PFSK-1 (cell line): ENCODE results near the gene NOP58.

Source experiments
- FOXP2 ChIP-seq: optimal IDR thresholded peaks from 2 replicates; pipeline ENCODE3; 2011; ENCODE audit warnings: borderline replicate concordance, control low read depth, inconsistent platforms; ENCODE audit not compliant: insufficient read depth; ENCODE audit errors: extremely low read length, extremely low read depth
- POLR2AphosphoS5 ChIP-seq: IDR thresholded peaks from 2 replicates; pipeline ENCODE4 v1.6.1; 2012; ENCODE audit warnings: low read depth, mild to moderate bottlenecking, control low read depth, low read length, moderate library complexity
- REST ChIP-seq, 2 experiments: IDR thresholded peaks; 2 replicates each; pipeline versions ENCODE4 v1.6.1 to v1.8.0; 2011 to 2012; ENCODE audit warnings: low read depth in 2 of 2, low read length in 2 of 2, control low read depth in 1 of 2, inconsistent platforms in 1 of 2, mild to moderate bottlenecking in 1 of 2, moderate library complexity in 1 of 2; ENCODE audit not compliant: insufficient read depth in 1 of 2
- SIN3A ChIP-seq: IDR thresholded peaks from 2 replicates; pipeline ENCODE4 v1.6.1; 2012; ENCODE audit warnings: mild to moderate bottlenecking, low read length, moderate library complexity, borderline replicate concordance; ENCODE audit not compliant: insufficient read depth
- TAF1 ChIP-seq: IDR thresholded peaks from 2 replicates; pipeline ENCODE4 v1.6.1; 2012; ENCODE audit warnings: low read length, control low read depth, borderline replicate concordance; ENCODE audit not compliant: insufficient read depth

Gene NOP58

DNA sequence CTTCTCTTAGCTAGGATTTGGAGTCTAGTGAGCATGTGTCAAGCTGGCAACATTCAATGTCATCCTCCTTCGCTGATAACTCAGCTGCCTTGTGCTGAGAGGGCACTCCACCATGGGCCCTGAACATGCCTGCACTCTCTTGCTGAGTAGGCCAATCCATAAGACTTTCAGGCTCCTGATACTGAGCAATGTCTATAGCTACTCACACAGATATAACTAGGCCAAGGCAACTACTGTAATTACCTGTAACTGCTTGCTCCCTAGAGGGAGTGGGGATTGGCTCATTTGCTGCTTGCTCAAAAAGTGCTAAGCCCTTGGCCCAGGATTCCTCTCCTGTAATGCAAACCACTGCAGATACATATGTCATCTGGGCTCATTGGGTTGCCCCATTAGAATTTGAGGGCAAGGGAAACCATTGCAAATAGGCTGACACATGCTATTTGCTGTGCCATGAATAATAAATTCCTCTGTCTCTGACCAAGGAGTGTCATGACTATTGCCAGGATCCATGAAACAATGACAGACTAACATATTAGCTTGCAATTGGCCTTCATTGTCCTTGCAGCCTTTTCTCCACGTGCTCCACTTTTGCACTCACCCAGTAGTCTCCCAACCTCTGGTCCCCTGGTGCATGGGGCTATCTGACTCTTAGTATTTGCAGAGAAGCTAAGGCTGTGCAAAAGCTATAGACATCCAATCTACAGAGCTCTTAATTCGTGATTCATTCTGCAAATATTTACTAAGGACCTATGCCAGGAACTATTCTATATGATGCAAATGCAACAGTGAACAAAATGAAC is 73.7 kb downstream of the NOP58 start:
- TF ChIP-seq FOXP2: no peak
- TF ChIP-seq POLR2AphosphoS5: no peak
- TF ChIP-seq REST (IDR thresholded peaks at IDR 0.05; ENCODE audit: insufficient read depth in 1 of 2, low read depth in 2 of 2, low read length in 2 of 2): no peak
- no peak for TF ChIP-seq SIN3A
- no peak; the same call in 1 of the 2 replicates for TF ChIP-seq TAF1

GRCh38 chr2:202344178-202344577 is 78.6 kb downstream of the NOP58 start:
- TF ChIP-seq SIN3A: no peak
- TF ChIP-seq TAF1: no peak
- no peak for TF ChIP-seq REST (IDR thresholded peaks at IDR 0.05; ENCODE audit: insufficient read depth in 1 of 2, low read depth in 2 of 2, low read length in 2 of 2)
- no peak for TF ChIP-seq FOXP2
- no peak for TF ChIP-seq POLR2AphosphoS5

GRCh38 chr2:202346180-202346579 is 80.6 kb downstream of the NOP58 start:
- TF ChIP-seq POLR2AphosphoS5 (no peak), TAF1 (no peak), REST (IDR thresholded peaks at IDR 0.05; ENCODE audit: insufficient read depth in 1 of 2, low read depth in 2 of 2, low read length in 2 of 2) (no peak), FOXP2 (no peak), SIN3A (no peak)
